DND-41 (cell line): ENCODE data around the gene SMPDL3B.

Experiments used
- CTCF ChIP-seq: IDR thresholded peaks from 2 replicates; pipeline ENCODE4 v1.5.1; 2012; ENCODE audit warnings: borderline replicate concordance, low read length, moderate library complexity, mild to moderate bottlenecking; ENCODE audit not compliant: poor library complexity, severe bottlenecking; ENCODE audit errors: extremely low read depth
- EZH2 ChIP-seq: IDR thresholded peaks from 3 replicates; pipeline ENCODE4 v1.6.1; 2012; ENCODE audit warnings: borderline replicate concordance, low read depth, mild to moderate bottlenecking, moderate library complexity, low read length, inconsistent platforms; ENCODE audit not compliant: severe bottlenecking

GRCh38 chr1:27940870-27941560 lies 6.2 kb downstream of the SMPDL3B start:
- no peak for TF ChIP-seq CTCF
- no peak for TF ChIP-seq EZH2
